ENCODE measurements around the gene HIRA. TPM values are rescaled to one million over a fixed set of nuclear protein-coding genes. Genes with fewer than 3 reads are reported as not detected.

The HIRA gene
- total RNA-seq, 1 donor from 2014 or later: 10.5 TPM

DNA sequence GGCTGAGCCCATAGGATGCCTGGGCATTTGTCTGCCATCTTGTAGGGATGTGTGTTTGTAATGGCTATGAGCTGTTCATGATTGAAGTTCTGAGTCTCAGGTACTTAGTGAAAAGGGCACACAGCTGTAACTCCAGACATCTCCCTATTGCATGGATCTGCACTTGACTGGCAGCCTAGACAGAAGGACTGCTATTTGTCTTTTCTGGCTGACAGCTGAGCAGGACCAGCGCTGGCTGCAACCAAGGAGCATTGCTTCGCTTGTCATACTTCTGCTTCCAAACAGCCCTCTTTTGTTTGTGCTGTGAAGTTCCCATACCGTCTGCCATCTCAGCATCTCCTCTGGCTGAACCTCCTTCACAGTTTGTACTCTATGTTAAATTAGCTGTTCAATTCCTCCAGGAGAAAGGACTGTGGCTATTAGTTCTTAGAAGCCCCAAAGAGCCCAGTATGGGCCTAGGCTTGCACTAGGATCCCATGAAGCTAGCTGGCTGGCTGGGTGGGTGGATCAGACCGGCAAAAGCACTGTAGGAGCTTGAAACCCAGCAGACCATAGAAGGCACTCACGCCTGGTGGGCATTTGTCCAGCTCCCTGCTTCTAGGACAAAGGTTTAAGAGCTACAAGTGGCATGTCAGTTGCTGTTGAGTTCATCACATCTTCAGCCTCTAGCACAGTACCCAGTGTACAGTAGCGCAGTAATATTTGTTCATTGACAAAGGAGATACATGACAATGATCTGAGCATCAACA lies 20.4 kb downstream of the HIRA start:
- no peak for DNase-seq

DNA sequence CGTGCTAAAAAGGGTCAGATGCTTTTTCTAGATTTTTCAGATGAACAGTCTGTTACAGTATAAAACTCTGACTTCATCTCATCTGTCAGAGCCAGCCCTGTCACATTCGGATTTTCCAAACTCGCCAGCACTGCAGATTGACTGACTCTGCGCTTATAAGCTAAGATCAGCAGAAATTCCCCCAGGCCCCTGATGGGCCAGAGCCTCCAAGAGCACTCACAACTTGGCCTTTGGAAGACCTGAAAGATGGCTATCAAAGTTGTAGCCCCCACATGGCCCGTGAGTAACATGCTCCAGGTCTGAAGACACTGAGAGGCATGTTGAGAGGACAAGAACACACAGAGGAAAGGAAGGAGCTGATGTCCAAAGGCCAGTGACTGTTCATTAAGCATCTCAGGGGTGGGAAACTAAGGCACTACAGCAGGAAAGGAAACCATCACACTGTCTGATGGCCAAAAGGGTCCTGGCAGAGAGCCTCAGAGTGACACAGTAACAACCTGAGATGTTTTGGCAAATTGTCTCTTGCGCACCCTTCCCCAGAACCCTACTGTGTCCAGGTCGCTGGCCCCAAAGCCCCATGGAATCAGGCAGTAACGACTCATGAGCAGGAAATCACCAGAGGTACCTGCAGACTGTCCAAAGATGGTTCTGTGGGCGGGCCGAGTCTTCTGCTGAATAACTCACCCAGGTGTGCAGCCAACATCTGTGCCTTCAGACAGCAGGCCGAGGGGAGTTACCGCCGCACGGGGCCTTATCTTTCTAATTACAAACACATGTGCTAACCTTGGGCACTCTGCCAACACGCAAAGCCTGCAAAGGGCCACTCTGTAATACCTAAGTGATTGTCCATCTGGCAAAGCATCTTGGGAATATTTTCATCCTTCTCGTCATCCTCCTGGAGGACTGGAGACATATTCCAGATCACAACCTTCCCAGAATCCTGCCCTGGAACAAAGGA lies 23.6 kb downstream of the HIRA start:
- DNase-seq: no peak

GRCh38 chr22:19406846-19407245 lies 24.7 kb downstream of the HIRA start:
- DNase-seq: no peak

GRCh38 chr22:19406281-19406811 lies 25.2 kb downstream of the HIRA start:
- DNase-seq: no peak

GRCh38 chr22:19405652-19406051 lies 25.9 kb downstream of the HIRA start:
- no peak for DNase-seq

DNA sequence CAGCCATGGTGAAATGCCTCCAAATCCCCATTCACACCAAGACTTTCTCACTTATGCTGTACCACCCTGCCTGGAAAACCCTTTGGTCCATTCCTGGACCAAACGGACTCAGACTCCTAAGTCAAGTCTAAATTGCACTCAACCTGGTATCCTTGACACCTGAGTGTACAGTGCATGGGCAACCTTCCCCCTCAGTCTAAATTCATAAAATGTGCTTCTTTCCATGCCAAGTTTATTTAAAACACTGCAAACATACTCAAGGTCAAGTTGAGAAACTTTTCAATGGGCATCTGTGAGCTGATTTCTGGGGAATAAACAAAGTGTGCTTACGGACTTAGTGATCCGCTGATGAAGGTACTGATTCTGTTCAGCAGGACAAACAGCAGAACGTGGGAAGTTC lies 26.4 kb downstream of the HIRA start:
- DNase-seq: no peak

DNA sequence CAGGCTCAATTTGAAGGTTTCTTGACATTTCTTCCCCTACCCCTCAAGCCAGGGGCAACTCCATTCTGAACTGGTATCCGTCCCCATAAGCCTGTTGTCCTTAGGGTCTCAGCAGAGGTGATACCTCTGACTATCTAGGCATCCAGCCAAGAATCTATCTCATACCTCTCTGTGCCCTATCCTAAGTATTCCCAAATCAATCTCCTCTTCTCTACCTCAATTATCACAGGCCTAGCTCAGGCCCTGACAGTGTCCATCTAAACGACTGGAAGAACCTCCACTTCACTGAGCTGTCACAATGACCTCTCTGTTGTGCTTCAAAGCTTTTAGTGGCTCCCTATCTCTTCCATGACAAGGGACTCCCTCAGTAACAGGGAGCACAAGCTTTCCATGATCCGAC lies 26.9 kb downstream of the HIRA start:
- no peak for DNase-seq

DNA sequence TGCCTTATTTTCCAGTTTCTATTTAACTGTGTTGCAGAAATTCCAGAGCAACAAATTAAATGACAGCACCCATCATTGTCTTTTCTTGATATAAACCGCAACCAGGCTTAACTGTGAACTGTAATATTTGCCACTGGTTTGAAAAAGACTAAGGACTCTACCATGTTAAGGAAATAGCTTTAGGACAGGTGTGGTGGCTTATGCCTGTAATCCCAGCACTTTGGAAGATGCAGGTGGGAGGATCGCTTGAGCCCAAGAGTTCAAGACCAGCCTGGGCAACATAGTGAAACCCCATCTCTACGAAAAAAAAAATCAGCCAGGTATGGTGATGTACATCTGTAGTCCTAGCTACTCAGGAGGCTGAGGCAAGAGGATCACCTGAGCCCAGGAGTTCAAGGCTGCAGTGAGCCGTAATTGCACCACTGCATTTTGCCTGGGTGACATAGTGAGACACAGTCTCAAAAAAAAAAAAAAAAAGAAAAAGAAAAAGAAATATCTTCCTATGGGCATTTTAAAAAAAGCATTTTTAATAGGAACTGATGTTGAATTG lies 28.8 kb downstream of the HIRA start:
- DNase-seq: no peak

- no peak for DNase-seq
Observed at GRCh38 chr22:19401483-19401882, 30.1 kb downstream of the HIRA start.

DNA sequence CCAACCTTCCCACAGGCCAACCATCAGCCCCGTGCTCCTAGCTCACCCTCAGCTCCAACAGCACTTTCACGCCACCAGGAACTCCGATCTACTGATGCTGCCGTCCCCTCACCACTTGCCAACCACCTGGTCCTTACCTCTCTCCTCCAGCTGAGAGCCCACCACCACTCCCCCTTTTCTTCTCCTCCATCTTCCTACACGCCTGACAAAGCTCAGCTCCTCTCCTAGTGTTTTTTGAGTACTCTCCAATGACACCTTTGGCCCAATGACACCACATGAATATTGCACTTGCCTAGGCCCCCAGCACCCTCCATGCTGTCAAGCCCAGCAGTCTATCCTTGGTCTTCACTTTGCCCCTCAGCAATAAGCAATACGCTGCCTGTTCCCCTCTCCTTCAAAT lies 30.7 kb downstream of the HIRA start:
- no peak for DNase-seq

- DNase-seq: no peak
Observed at GRCh38 chr22:19398652-19399051, 32.9 kb downstream of the HIRA start.

- no peak for DNase-seq
Observed at GRCh38 chr22:19398206-19398605, 33.3 kb downstream of the HIRA start.

DNA sequence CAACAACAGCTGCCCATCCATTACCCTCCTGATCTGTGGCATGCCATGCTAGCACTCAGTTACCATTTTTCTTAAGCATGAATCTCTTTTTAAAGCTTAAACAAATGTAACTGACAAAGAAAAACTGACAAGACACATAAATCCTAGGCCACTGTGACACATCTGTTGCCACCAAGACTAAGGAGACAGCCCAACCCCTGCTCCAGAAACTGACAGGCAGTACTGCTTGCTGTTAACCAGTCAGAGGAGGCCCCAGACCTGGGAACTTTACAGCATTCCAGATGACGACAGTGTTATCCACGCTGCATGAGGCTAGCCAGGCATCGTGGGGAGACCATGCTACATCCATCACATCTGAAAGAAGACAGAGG lies 33.8 kb downstream of the HIRA start:
- no peak for DNase-seq

DNA sequence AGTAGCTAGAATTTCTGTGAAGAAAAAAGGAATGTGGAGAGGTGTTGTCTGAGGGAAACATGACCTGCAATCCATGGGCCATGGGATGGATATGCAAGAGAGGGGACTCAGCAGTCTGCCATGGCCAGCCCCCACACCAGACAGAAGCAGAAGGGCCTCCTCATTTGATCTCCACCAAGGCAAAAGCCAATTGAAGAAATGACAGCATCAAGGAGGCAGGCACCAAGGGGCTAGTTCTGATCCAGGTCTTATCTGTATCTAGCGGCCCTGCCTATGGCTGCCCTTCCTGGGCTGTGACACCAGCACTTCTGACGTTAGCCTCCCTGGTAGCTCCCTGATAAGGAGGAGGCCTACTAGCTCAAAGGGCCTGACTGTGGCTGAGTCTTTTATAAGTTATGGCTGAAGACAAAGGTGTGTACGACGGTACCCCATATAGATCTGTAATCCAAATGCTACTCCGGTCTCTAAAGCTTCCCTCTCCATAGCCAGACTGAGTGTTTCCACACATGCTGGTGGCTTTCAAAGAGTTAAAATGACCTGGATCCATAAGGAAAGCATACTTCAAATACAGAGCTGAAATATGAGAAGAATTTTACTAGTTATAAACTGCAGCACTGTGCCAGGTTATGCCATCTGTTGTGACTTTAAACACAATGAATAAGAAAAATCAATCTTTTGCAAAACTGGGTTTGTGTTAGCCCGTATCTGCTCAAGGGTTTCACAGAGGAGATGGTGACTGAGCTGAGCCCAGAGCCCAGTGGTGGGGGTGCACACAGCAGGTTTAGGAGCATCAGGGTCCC lies 34.4 kb downstream of the HIRA start:
- no peak for DNase-seq

DNA sequence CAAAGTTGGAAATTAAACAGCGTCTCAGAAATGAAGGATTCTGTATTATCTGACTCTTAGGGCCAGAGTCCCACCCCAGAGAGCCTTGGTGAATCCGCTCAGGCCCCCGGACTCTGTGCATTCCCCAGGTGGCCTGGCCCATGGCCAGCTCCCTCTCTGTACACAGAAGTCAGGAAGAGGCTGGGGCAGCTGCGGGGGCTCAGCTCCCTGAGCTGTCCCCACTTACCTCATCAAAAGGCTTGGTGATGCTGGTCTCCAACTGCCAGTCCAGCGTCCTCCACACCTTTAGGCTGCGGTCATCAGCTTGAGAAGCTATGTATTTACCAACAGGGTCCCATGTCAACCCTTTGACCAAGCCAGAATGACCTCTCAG lies 35.0 kb downstream of the HIRA start:
- DNase-seq: no peak

- no peak for DNase-seq
Observed at GRCh38 chr22:19395276-19395675, 36.3 kb downstream of the HIRA start.

DNA sequence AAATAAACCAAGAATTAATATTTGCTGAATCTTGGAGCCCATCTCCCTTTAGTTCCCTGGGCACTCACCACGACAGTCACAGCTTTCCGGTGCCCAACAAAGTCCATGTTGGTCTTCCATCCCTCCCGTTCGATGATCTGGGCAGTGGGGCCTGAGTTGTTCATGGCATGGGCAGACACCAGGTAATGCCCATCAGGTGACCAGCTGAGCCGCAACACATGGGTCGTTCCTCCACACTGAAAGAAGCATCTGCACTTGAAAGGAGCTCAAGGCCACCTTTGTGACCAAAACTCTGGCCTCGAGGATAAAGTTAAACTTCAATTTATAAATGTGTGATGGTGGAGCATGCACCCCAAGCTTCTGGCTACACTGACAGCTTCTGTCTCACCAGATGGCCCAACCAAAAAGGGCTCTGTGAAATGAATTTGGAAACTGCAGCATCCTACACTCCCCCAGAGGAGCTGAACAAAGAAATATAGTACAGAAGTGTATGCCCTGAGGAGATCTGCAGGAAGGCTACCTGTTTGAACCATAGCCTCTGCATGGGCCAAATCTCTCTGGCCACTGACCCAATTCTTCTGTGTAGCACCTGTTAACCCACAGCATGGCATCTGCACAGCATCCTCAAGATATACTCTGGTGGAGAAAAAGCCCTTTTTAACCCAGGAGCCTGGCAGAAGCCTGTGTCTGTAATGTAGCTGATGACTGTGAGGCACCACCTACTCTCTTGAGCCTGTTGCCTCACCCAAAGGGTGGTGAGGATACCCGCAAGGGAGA lies 37.1 kb downstream of the HIRA start:
- DNase-seq: no peak

GRCh38 chr22:19393704-19394103 lies 37.8 kb downstream of the HIRA start:
- DNase-seq: no peak

- DNase-seq: no peak
Observed at GRCh38 chr22:19387575-19387974, 44.0 kb downstream of the HIRA start.

DNA sequence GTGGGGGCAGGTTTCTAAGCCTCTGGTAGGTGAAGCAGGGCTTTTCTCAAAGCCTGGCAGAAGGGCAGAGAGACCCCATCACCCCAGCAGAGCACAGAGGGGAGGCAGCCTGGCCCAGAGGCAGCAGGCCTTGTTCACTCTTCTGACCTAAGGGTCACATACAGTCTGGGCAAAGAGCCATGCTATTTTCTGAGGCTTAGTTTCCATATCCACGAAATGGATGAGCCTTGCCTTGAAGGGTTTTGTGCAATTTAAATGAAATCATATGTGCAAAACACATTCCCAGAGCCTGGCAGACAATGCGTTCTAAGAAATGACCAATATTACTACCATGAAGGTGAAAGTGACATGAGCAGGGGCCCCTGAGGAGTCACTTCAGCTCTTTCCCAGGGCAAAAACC lies 44.5 kb downstream of the HIRA start:
- DNase-seq: no peak

GRCh38 chr22:19386248-19386647 lies 45.3 kb downstream of the HIRA start:
- DNase-seq: no peak
